Esophagus squamous epithelium (tissue), 4 donors: ENCODE results near the gene FNDC5.

ENCODE experiments used
- POLR2A ChIP-seq, 4 donors: fragments of 450-650 bp; IDR thresholded peaks; one replicate each; pipeline ENCODE4 v1.6.1; 2017; ENCODE audit warnings: antibody characterized with exemption in 4 of 4, mild to moderate bottlenecking in 4 of 4, moderate library complexity in 3 of 4
- TF ChIP-seq, protein P1 (sequence below), 6 experiments: fragments of 450-650 bp in 4 of 6; fragments of 200-600 bp in 2 of 6; sonication (generic) in 2 of 6; IDR thresholded peaks; one replicate each; pipeline ENCODE4 v1.5.1; 2016 to 2019; ENCODE audit warnings: antibody characterized with exemption in 6 of 6, mild to moderate bottlenecking in 4 of 6, moderate library complexity in 4 of 6

- TF ChIP-seq, protein P1, sequence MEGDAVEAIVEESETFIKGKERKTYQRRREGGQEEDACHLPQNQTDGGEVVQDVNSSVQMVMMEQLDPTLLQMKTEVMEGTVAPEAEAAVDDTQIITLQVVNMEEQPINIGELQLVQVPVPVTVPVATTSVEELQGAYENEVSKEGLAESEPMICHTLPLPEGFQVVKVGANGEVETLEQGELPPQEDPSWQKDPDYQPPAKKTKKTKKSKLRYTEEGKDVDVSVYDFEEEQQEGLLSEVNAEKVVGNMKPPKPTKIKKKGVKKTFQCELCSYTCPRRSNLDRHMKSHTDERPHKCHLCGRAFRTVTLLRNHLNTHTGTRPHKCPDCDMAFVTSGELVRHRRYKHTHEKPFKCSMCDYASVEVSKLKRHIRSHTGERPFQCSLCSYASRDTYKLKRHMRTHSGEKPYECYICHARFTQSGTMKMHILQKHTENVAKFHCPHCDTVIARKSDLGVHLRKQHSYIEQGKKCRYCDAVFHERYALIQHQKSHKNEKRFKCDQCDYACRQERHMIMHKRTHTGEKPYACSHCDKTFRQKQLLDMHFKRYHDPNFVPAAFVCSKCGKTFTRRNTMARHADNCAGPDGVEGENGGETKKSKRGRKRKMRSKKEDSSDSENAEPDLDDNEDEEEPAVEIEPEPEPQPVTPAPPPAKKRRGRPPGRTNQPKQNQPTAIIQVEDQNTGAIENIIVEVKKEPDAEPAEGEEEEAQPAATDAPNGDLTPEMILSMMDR (IDR thresholded peaks at IDR 0.05) = no peak
- no peak for TF ChIP-seq POLR2A (IDR thresholded peaks at IDR 0.05)
Measured at GRCh38 chr1:32855861-32856617, 14.7 kb downstream of the FNDC5 start.
